GM19025 (cell line): ENCODE data around the gene DSCAML1.
"Not testable (repeated sequence)": the region's sequence is repeated elsewhere in the genome, so short reads cannot be mapped to it uniquely, and the experiment has no call there.

Experiments used
- ATAC-seq: cut with Tn5 transposase; IDR thresholded peaks from one replicate; pipeline ENCODE4 v1.9.1; 2021; ENCODE audit warnings: mild to moderate bottlenecking, low read depth, moderate library complexity; ENCODE audit not compliant: unreplicated experiment

DSCAML1 gene

GRCh38 chr11:117405898-117406297, 391.1 kb downstream of the DSCAML1 start:
- ATAC-seq = not testable (repeated sequence)

- not testable (repeated sequence) for ATAC-seq
These were observed 397.7 kb downstream of the DSCAML1 start for GRCh38 chr11:117399100-117399840.

GRCh38 chr11:117398618-117399017, 398.4 kb downstream of the DSCAML1 start:
- ATAC-seq = not testable (repeated sequence)

GRCh38 chr11:117396970-117397369, 400.0 kb downstream of the DSCAML1 start:
- no peak for ATAC-seq

GRCh38 chr11:117395476-117395875, 401.5 kb downstream of the DSCAML1 start:
- ATAC-seq = no peak

- no peak for ATAC-seq
These were observed 402.6 kb downstream of the DSCAML1 start for GRCh38 chr11:117394221-117394925.

- no peak for ATAC-seq
These were observed 404.0 kb downstream of the DSCAML1 start for GRCh38 chr11:117392979-117393378.

- no peak for ATAC-seq
These were observed 404.9 kb downstream of the DSCAML1 start for GRCh38 chr11:117392001-117392690.

- no peak for ATAC-seq
These were observed 405.8 kb downstream of the DSCAML1 start for GRCh38 chr11:117391181-117391580.

GRCh38 chr11:117390743-117391142, 406.3 kb downstream of the DSCAML1 start:
- no peak for ATAC-seq

- ATAC-seq = no peak
These were observed 408.8 kb downstream of the DSCAML1 start for GRCh38 chr11:117387992-117388755.

GRCh38 chr11:117385906-117386305, 411.1 kb downstream of the DSCAML1 start:
- ATAC-seq = no peak

GRCh38 chr11:117385471-117385870, 411.5 kb downstream of the DSCAML1 start:
- ATAC-seq = no peak

GRCh38 chr11:117384045-117384444, 413.0 kb downstream of the DSCAML1 start:
- ATAC-seq = no peak

GRCh38 chr11:117382746-117383145, 414.3 kb downstream of the DSCAML1 start:
- ATAC-seq = no peak

GRCh38 chr11:117381481-117382387, 415.3 kb downstream of the DSCAML1 start:
- ATAC-seq = no peak

GRCh38 chr11:117380676-117381075, 416.3 kb downstream of the DSCAML1 start:
- no peak for ATAC-seq

GRCh38 chr11:117378976-117379865, 417.8 kb downstream of the DSCAML1 start:
- ATAC-seq = no peak
